Natural killer cell (primary cell): ENCODE results near the gene HTR2B. TPM values are rescaled to one million over a fixed set of nuclear protein-coding genes. Genes with fewer than 3 reads are reported as not detected.

Experiments
- ATAC-seq, 3 donors: fragments of 150-1000 bp in 2 of 3; fragments of 200-7000 bp in 1 of 3; cut with Tn5 transposase; 1 replicate in 1 of 3; 2 replicates in 2 of 3; pipeline ENCODE4 v1.10.0; 2021; ENCODE audit warnings: mild to moderate bottlenecking in 2 of 3, moderate library complexity in 2 of 3
- DNase-seq, 2 donors: peaks; one replicate each; pipeline versions ENCODE4 v3.0.0 to v3.0.0-alpha.2; 2013 to 2021; ENCODE audit warnings: mixed read lengths in 1 of 2
- H3K27ac ChIP-seq: one replicate; pipeline ENCODE4 v1.5.1; 2013; ENCODE audit warnings: mild to moderate bottlenecking, low read length
- H3K27me3 ChIP-seq: one replicate; pipeline ENCODE4 v1.6.1; 2013; ENCODE audit warnings: low read length; ENCODE audit not compliant: control insufficient read depth, insufficient read depth
- H3K36me3 ChIP-seq: one replicate; pipeline ENCODE4 v1.6.1; 2013; ENCODE audit warnings: low read length; ENCODE audit not compliant: control insufficient read depth, insufficient read depth
- H3K4me1 ChIP-seq: one replicate; pipeline ENCODE4 v1.6.1; 2013; ENCODE audit warnings: low read length; ENCODE audit not compliant: control insufficient read depth, insufficient read depth
- H3K4me3 ChIP-seq: one replicate; pipeline ENCODE4 v1.5.1; 2013; ENCODE audit warnings: low read length
- H3K9me3 ChIP-seq: one replicate; pipeline ENCODE4 v1.6.1; 2013; ENCODE audit warnings: low read length; ENCODE audit not compliant: control insufficient read depth, insufficient read depth
- H3K27ac Mint-ChIP-seq, 2 donors: one replicate each; pipeline ENCODE4 v1.8.0; 2022; ENCODE audit warnings: mild to moderate bottlenecking in 2 of 2, mixed read lengths in 2 of 2, moderate library complexity in 1 of 2
- H3K27me3 Mint-ChIP-seq, 2 donors: one replicate each; pipeline ENCODE4 v1.8.0; 2022; ENCODE audit warnings: low read depth in 2 of 2, mixed read lengths in 2 of 2
- H3K36me3 Mint-ChIP-seq: one replicate; pipeline ENCODE4 v1.8.0; 2022; ENCODE audit warnings: mixed read lengths
- H3K4me1 Mint-ChIP-seq, 2 donors: one replicate each; pipeline ENCODE4 v1.8.0; 2022; ENCODE audit warnings: mixed read lengths in 2 of 2
- H3K4me3 Mint-ChIP-seq: one replicate; pipeline ENCODE4 v1.8.0; 2022; ENCODE audit warnings: mild to moderate bottlenecking, moderate library complexity, mixed read lengths
- H3K9me3 Mint-ChIP-seq, 2 donors: one replicate each; pipeline ENCODE4 v1.8.0; 2022; ENCODE audit warnings: mixed read lengths in 2 of 2
- CTCF ChIP-seq: fragments of 200-600 bp; IDR thresholded peaks from one replicate; pipeline ENCODE4 v1.8.0; 2022; ENCODE audit warnings: antibody characterized with exemption
- WGBS: methylation state at CpG from one replicate; pipeline ENCODE4 v1.1.7; 2013; ENCODE audit warnings: missing lambda C conversion rate; ENCODE audit not compliant: insufficient coverage; 5-methylcytosine and 5-hydroxymethylcytosine counted together
- intact Hi-C: fragments of 100-400 bp; cut with micrococcal nuclease; formaldehyde crosslinking; loops from one replicate; pipeline ENCODE4 v1.14.2; 2022
- total RNA-seq, 4 donors: library from RNA; stranded (reverse); fragments of 120-200 nt in 1 of 4; gene quantifications; one replicate each; pipeline versions ENCODE4 v1.2.3 to v1.2.4, GENCODE V29; 2013 to 2022

HTR2B gene
- total RNA-seq, 3 donors from 2014 or later (not counting 1 experiment from before 2014, with no cell fraction given), result not detected

DNA sequence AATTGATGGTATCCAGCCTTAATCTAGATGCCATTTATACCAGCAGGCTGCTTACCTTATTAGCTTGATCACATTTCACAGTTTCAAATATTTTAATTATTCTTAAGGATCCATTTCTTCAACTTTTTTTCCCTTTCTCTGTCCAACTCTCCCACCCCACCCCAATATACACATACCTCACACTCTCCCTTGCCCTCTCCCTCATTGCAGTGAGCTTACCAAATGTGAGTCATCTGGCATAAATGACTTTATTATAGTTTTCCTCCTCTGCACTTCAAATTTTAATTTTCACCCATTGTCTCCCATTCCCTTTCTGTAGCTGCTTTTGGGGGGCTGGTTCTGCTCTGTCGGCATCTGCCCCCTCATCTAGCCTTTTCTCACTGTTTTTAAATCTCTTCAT is 12.9 kb downstream of the HTR2B start:
- ATAC-seq (no peak), DNase-seq (no peak)
- H3K4me3 ChIP-seq, result no peak overlapping the region
- no peaks in the 10 kb centered on the region for H3K4me1 ChIP-seq
- Mint-ChIP-seq H3K36me3 (peaks cover 24% of the 10 kb centered on the region), H3K27me3 (no peaks in the 10 kb centered on the region), H3K27ac (no peak overlapping the region), H3K4me1 (no peaks in the 10 kb centered on the region), H3K9me3 (no peaks in the 10 kb centered on the region), H3K4me3 (no peak overlapping the region)
- TF ChIP-seq CTCF, result no peak
- 96% methylated on average over 1 of the region's 1 CpG for WGBS
- no peaks in the 10 kb centered on the region for H3K9me3 ChIP-seq
- H3K27me3 ChIP-seq, result no peaks in the 10 kb centered on the region
- H3K36me3 ChIP-seq, result peaks cover 18% of the 10 kb centered on the region
- H3K27ac ChIP-seq, result no peak overlapping the region
- intact Hi-C loops, result no loop called here

- DNase-seq, result no peak
- H3K27me3 ChIP-seq, result no peaks in the 10 kb centered on the region
- intact Hi-C loops, result no loop called here
- no peaks in the 10 kb centered on the region for H3K9me3 Mint-ChIP-seq
- no peaks in the 10 kb centered on the region for H3K27me3 Mint-ChIP-seq
- H3K27ac Mint-ChIP-seq, result no peak overlapping the region
- no peaks in the 10 kb centered on the region for H3K4me1 ChIP-seq
- TF ChIP-seq CTCF, result no peak
- peaks cover 24% of the 10 kb centered on the region for H3K36me3 Mint-ChIP-seq
- H3K4me3 ChIP-seq, result no peak overlapping the region
- no peaks in the 10 kb centered on the region for H3K4me1 Mint-ChIP-seq
- 83% methylated on average over 1 of the region's 1 CpG for WGBS
- no peak overlapping the region for H3K27ac ChIP-seq
- no peak overlapping the region for H3K4me3 Mint-ChIP-seq
- H3K9me3 ChIP-seq, result no peaks in the 10 kb centered on the region
- H3K36me3 ChIP-seq, result peaks cover 18% of the 10 kb centered on the region
- no peak for ATAC-seq
These were observed 14.3 kb downstream of the HTR2B start for GRCh38 chr2:231110551-231110950.

DNA sequence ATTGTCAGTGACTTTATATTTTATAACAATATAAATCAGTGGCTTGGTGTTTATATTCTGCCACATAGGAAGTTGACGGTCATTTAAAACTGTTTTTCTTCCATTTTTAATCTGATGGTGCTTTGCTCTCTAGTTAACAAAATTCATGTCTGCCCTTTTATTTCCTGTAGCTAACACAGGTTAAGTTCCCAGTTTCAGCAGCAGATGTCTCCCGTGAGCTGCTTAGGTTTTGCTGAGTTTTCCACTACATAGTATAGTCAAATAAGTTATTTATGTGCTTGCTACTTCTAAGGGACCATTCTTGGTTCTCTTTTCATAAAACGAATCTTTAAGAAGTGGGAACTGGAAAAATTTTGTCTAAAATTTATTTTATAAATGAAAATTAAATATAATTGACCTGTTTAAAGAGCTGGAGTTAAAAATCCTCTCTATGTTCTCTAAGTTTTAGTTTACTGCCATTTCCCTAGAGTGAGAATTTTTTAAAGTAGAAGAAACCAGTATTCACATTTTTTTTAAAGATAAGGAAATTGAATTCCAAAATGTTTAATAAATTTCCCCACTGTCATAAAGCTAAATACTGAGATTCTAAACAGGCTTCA is 20.6 kb downstream of the HTR2B start:
- Mint-ChIP-seq H3K27ac (peak overlapping the region in 1 of 2 donors; percentile 59), H3K36me3 (peaks cover 24% of the 10 kb centered on the region), H3K4me3 (no peak overlapping the region), H3K27me3 (no peaks in the 10 kb centered on the region), H3K9me3 (peaks cover 0 to 4% of the 10 kb centered on the region in 2 donors), H3K4me1 (no peaks in the 10 kb centered on the region)
- Histone ChIP-seq H3K4me3 (no peak overlapping the region), H3K27me3 (no peaks in the 10 kb centered on the region), H3K36me3 (peaks cover 8% of the 10 kb centered on the region), H3K27ac (no peak overlapping the region), H3K9me3 (peaks cover 11% of the 10 kb centered on the region), H3K4me1 (no peaks in the 10 kb centered on the region)
- intact Hi-C loops, result loop anchor here (1.0 to 5.0 kb wide), 3 partner anchors 123 to 348 kb away; no protein-coding TSS in a partner anchor
- ATAC-seq, result peak; percentile 83 to 95 (median 94)
- TF ChIP-seq CTCF, result peak; percentile 71
- peak; percentile 54 to 74 for DNase-seq
- no CpG with 5 or more reads among the region's 3 CpGs for WGBS

DNA sequence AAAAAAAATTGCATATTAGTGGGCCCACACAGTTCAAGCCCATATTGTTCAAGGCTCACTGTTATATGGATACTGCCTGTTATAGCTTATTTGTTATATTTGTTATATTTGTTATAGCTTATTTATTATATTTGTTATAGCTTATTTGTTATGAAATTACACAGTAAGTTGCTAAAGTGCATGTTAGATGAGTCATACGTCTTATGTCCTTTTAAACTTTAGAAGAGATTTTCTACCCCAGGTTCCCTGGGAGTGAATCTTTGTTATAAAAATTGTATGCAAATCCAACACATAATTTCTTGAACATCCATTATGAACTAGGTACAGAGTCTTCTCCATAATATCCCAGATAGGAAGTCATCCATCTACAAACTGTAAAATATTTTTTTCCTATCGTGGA is 22.1 kb downstream of the HTR2B start:
- Mint-ChIP-seq H3K27me3 (no peaks in the 10 kb centered on the region), H3K4me1 (no peaks in the 10 kb centered on the region), H3K36me3 (peaks cover 22% of the 10 kb centered on the region), H3K27ac (no peak overlapping the region), H3K9me3 (peaks cover 0 to 4% of the 10 kb centered on the region in 2 donors), H3K4me3 (no peak overlapping the region)
- DNase-seq (no peak), ATAC-seq (no peak)
- Histone ChIP-seq H3K27ac (no peak overlapping the region), H3K4me1 (no peaks in the 10 kb centered on the region), H3K36me3 (no peaks in the 10 kb centered on the region), H3K27me3 (no peaks in the 10 kb centered on the region), H3K4me3 (no peak overlapping the region), H3K9me3 (peaks cover 13% of the 10 kb centered on the region)
- no peak for TF ChIP-seq CTCF
- intact Hi-C loops, result loop anchor here (5.0 kb wide), 1 partner anchor 125 kb away; no protein-coding TSS in a partner anchor
- no CpG with 5 or more reads among the region's 2 CpGs for WGBS
